IMR-90 (cell line): ENCODE data around the gene TRIM63. TPM values are rescaled to one million over a fixed set of nuclear protein-coding genes. Genes with fewer than 3 reads are reported as not detected.

Experiments
- ATAC-seq: fragments of 200-7000 bp; cut with Tn5 transposase; 2 replicates; pipeline ENCODE4 v1.9.1; 2020; ENCODE audit warnings: low read depth, mild to moderate bottlenecking, moderate library complexity
- BruUV-seq: library from RNA; stranded (reverse); fragments of 400-500 nt; replicated peaks from 2 replicates; lab custom pipeline; 2021; lab: Mats Ljungman, UMichigan
- CTCF ChIA-PET: fragments of 300-600 bp; formaldehyde crosslinking; extraction: SDS; loops from one replicate; lab custom pipeline; 2021; ENCODE audit warnings: antibody characterized with exemption; lab: Yijun Ruan, JAX
- POLR2A ChIA-PET: fragments of 300-600 bp; sonication (Branson Sonifier 250); formaldehyde crosslinking; loops from one replicate; lab custom pipeline; 2022; ENCODE audit warnings: antibody characterized with exemption; ENCODE audit not compliant: unreplicated experiment; lab: Charles Lee
- DNase-seq: peaks from one replicate; pipeline ENCODE4 v3.0.0; 2013
- H2AFZ ChIP-seq: replicated peaks from 2 replicates; pipeline ENCODE3; 2013; ENCODE audit warnings: low read length, mild to moderate bottlenecking; ENCODE audit not compliant: poor library complexity
- H2AK5ac ChIP-seq: 2 replicates; pipeline ENCODE4 v1.6.1; 2013; ENCODE audit warnings: low read depth, low read length, inconsistent platforms
- H2AK9ac ChIP-seq: replicated peaks from 2 replicates; pipeline ENCODE3; 2013; ENCODE audit warnings: mild to moderate bottlenecking, low read depth, low read length, moderate library complexity; ENCODE audit not compliant: poor library complexity
- H2BK120ac ChIP-seq: 2 replicates; pipeline ENCODE4 v1.6.1; 2013; ENCODE audit warnings: low read depth, low read length, inconsistent platforms
- H2BK15ac ChIP-seq: 3 replicates; pipeline ENCODE4 v1.6.1; 2013; ENCODE audit warnings: low read depth, low read length, inconsistent platforms
- H2BK20ac ChIP-seq: 2 replicates; pipeline ENCODE4 v1.6.1; 2013; ENCODE audit warnings: low read depth, mild to moderate bottlenecking, inconsistent platforms, low read length, moderate library complexity
- H2BK5ac ChIP-seq: 2 replicates; pipeline ENCODE4 v1.6.1; 2013; ENCODE audit warnings: mild to moderate bottlenecking, low read depth, low read length, inconsistent platforms; ENCODE audit not compliant: poor library complexity, severe bottlenecking
- H3K14ac ChIP-seq: replicated peaks from 2 replicates; pipeline ENCODE4 v1.6.1; 2013; ENCODE audit warnings: low read depth, low read length, inconsistent platforms
- H3K18ac ChIP-seq: 2 replicates; pipeline ENCODE4 v1.6.1; 2013; ENCODE audit warnings: low read depth, low read length, control low read depth
- H3K23ac ChIP-seq: 2 replicates; pipeline ENCODE4 v1.6.1; 2013; ENCODE audit warnings: low read depth, low read length, inconsistent platforms
- H3K27ac ChIP-seq: 2 replicates; pipeline ENCODE4 v1.5.1; 2013; ENCODE audit warnings: mild to moderate bottlenecking, control low read depth, low read length; ENCODE audit not compliant: insufficient read depth
- H3K27me3 ChIP-seq: 2 replicates; pipeline ENCODE4 v1.6.1; 2013; ENCODE audit warnings: low read length; ENCODE audit not compliant: control insufficient read depth, insufficient read depth
- H3K36me3 ChIP-seq: 2 replicates; pipeline ENCODE4 v1.6.1; 2013; ENCODE audit warnings: low read length, mixed read lengths; ENCODE audit not compliant: control insufficient read depth, insufficient read depth
- H3K4ac ChIP-seq: 2 replicates; pipeline ENCODE4 v1.6.1; 2013; ENCODE audit warnings: low read depth, low read length, inconsistent platforms
- H3K4me1 ChIP-seq: 2 replicates; pipeline ENCODE4 v1.6.1; 2013; ENCODE audit warnings: low read length, mixed read lengths; ENCODE audit not compliant: control insufficient read depth, insufficient read depth
- H3K4me2 ChIP-seq: 2 replicates; pipeline ENCODE4 v1.6.1; 2013; ENCODE audit warnings: low read depth, mild to moderate bottlenecking, control low read depth, low read length, moderate library complexity
- H3K4me3 ChIP-seq: 2 replicates; pipeline ENCODE4 v1.5.1; 2013; ENCODE audit warnings: low read depth, mild to moderate bottlenecking, control low read depth, low read length, moderate library complexity; ENCODE audit not compliant: insufficient read depth
- H3K56ac ChIP-seq: 2 replicates; pipeline ENCODE4 v1.6.1; 2013; ENCODE audit warnings: low read length, inconsistent platforms; ENCODE audit not compliant: insufficient read depth; ENCODE audit errors: extremely low read depth
- H3K79me1 ChIP-seq, 2 experiments: 2 replicates each; pipeline ENCODE4 v1.6.1; 2013; ENCODE audit warnings: low read length in 2 of 2, inconsistent platforms in 1 of 2, low read depth in 1 of 2
- H3K9ac ChIP-seq: 2 replicates; pipeline ENCODE4 v1.6.1; 2013; ENCODE audit warnings: low read depth, low read length, control low read depth
- H3K9me1 ChIP-seq: 2 replicates; pipeline ENCODE4 v1.6.1; 2013; ENCODE audit warnings: low read length, inconsistent platforms; ENCODE audit not compliant: insufficient read depth
- H3K9me3 ChIP-seq: 2 replicates; pipeline ENCODE4 v1.6.1; 2013; ENCODE audit warnings: low read length; ENCODE audit not compliant: control insufficient read depth, insufficient read depth
- H4K20me1 ChIP-seq: 2 replicates; pipeline ENCODE4 v1.6.1; 2013; ENCODE audit warnings: low read length, inconsistent platforms; ENCODE audit not compliant: insufficient read depth
- H4K5ac ChIP-seq: 2 replicates; pipeline ENCODE4 v1.6.1; 2013; ENCODE audit warnings: mild to moderate bottlenecking, low read depth, low read length, control low read depth
- H4K8ac ChIP-seq, 2 experiments: 2 replicates each; pipeline ENCODE4 v1.6.1; 2013; ENCODE audit warnings: low read depth in 2 of 2, low read length in 2 of 2, control low read depth in 1 of 2, inconsistent platforms in 1 of 2
- H4K91ac ChIP-seq: 2 replicates; pipeline ENCODE4 v1.6.1; 2013; ENCODE audit warnings: low read depth, low read length, inconsistent platforms; ENCODE audit not compliant: insufficient read depth
- BHLHE40 ChIP-seq: fragments of 150-350 bp; IDR thresholded peaks from 2 replicates; pipeline ENCODE4 v1.6.1; 2016; ENCODE audit warnings: mild to moderate bottlenecking, low read depth, low read length
- CEBPB ChIP-seq: IDR thresholded peaks from 2 replicates; pipeline ENCODE4 v1.6.1; 2012; ENCODE audit warnings: low read depth, low read length, improper control_type of control experiment
- CHD1 ChIP-seq: IDR thresholded peaks from 2 replicates; pipeline ENCODE4 v1.6.1; 2012; ENCODE audit warnings: low read depth, low read length, improper control_type of control experiment
- FOS ChIP-seq: fragments of 150-350 bp; IDR thresholded peaks from 2 replicates; pipeline ENCODE4 v1.6.1; 2016; ENCODE audit warnings: low read depth, low read length
- MAZ ChIP-seq: IDR thresholded peaks from 2 replicates; pipeline ENCODE4 v1.6.1; 2012; ENCODE audit warnings: low read depth, mild to moderate bottlenecking, low read length, improper control_type of control experiment, moderate library complexity, borderline replicate concordance
- MXI1 ChIP-seq: IDR thresholded peaks from 2 replicates; pipeline ENCODE4 v1.6.1; 2012; ENCODE audit warnings: low read depth, mild to moderate bottlenecking, low read length, moderate library complexity, borderline replicate concordance
- NFE2L2 ChIP-seq: fragments of 150-350 bp; IDR thresholded peaks from 2 replicates; pipeline ENCODE4 v1.6.1; 2016; ENCODE audit warnings: low read depth, mild to moderate bottlenecking, low read length
- POLR2A ChIP-seq: IDR thresholded peaks from 2 replicates; pipeline ENCODE4 v1.6.1; 2012; ENCODE audit warnings: mild to moderate bottlenecking, low read depth, low read length
- RAD21 ChIP-seq: IDR thresholded peaks from 2 replicates; pipeline ENCODE4 v1.6.1; 2012; ENCODE audit warnings: low read length, improper control_type of control experiment
- RCOR1 ChIP-seq: IDR thresholded peaks from 2 replicates; pipeline ENCODE4 v1.6.1; 2012; ENCODE audit warnings: mild to moderate bottlenecking, low read length, improper control_type of control experiment; ENCODE audit not compliant: insufficient replicate concordance
- RFX5 ChIP-seq: IDR thresholded peaks from 2 replicates; pipeline ENCODE4 v1.8.0; 2012; ENCODE audit warnings: low read depth, mild to moderate bottlenecking, low read length, moderate library complexity
- SMC3 ChIP-seq: fragments of 150-350 bp; IDR thresholded peaks from 2 replicates; pipeline ENCODE4 v1.6.1; 2016; ENCODE audit warnings: low read depth, mild to moderate bottlenecking, antibody characterized with exemption, low read length, moderate library complexity
- WGBS, 2 experiments: methylation state at CpG; one replicate each; pipeline versions ENCODE4 v1.1.5 to v1.1.7; 2013; ENCODE audit warnings: missing lambda C conversion rate in 2 of 2; ENCODE audit not compliant: insufficient read length in 1 of 2; ENCODE audit errors: extremely low coverage in 2 of 2; 5-methylcytosine and 5-hydroxymethylcytosine counted together
- dilution Hi-C: fragments of 300-500 bp; cut with HindIII; formaldehyde crosslinking; loops from one replicate; pipeline ENCODE4 v1.14.3; 2018; ENCODE audit warnings: low sequenced_read_pairs; ENCODE audit not compliant: unreplicated experiment
- in situ Hi-C: fragments of 300-500 bp; cut with MboI; formaldehyde crosslinking; loops from 3 replicates; pipeline ENCODE4 v1.14.3; 2019; ENCODE audit warnings: low sequenced_read_pairs, inconsistent platforms, mixed read lengths
- intact Hi-C: fragments of 100-400 bp; cut with micrococcal nuclease; formaldehyde crosslinking; loops from 2 replicates; pipeline ENCODE4 v1.10.0; 2022
- polyA plus RNA-seq, 3 experiments: library from polyadenylated mRNA; depleted of rRNA; stranded (reverse); fragments of >200 nt; gene quantifications; 2 replicates each; pipeline ENCODE4 v1.2.3, GENCODE V29; 2012; ENCODE audit warnings: low replicate concordance in 1 of 3
- total RNA-seq: library from RNA; depleted of rRNA; stranded (reverse); fragments of >200 nt; gene quantifications from 2 replicates; pipeline ENCODE4 v1.2.3, GENCODE V29; 2012
- TF ChIP-seq, protein P1 (sequence below): fragments of 150-350 bp; IDR thresholded peaks from 2 replicates; pipeline ENCODE4 v1.6.1; 2016; ENCODE audit warnings: low read depth, mild to moderate bottlenecking, low read length, moderate library complexity, borderline replicate concordance
- TF ChIP-seq, protein P2 (sequence below): fragments of 150-350 bp; IDR thresholded peaks from 2 replicates; pipeline ENCODE4 v1.6.1; 2017; ENCODE audit warnings: mild to moderate bottlenecking, antibody characterized with exemption, low read length, low read depth
- TF ChIP-seq, protein P3 (sequence below): conservative IDR thresholded peaks from 2 replicates; pipeline ENCODE4 v1.5.1; 2012; ENCODE audit warnings: mild to moderate bottlenecking, low read depth, low read length, improper control_type of control experiment

The TRIM63 gene
- total and polyA plus RNA-seq, 2 of the 4 experiments (the other 2 are of a cell fraction): not detected

DNA sequence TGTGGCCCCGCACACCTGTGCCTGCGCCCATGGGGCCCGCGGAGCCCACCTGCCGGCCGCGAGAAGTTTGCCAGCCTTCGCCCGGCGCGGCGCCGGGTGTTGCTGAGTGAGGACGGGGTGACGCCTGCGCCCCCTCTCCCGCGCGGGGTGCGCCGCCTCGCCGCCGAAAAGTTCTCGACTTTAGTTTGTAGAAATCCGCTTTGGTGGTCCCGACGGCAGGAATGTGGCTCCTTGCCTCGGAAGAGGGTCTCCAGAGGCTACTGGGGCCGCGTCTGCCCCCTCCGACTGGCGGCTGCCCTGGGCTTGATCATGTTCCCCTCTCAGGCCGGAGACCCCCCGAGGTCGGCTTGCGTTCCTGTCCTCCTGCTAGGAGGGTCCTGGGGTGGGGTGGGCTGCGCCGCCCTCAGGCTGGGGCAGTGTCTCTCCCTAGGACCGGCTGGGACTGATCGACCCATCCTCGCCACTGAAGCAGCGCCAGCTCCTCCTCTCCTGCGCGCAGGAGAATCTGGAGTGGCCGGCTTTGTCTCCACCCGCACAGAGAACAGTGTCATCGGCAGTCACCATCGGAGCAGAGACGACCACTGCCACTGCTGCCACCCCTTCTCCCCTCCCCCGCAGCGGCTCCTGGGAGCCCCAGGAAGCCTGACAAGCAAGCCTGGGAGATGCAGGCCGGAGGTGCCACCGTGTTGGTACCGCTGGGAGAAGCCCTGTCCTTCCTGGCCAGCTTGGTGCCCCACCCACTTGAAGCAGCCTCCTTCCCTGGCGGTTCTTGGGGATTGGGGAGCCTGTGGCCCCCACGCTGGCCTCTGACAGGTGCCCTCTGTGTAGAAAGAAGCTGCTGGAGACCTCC lies 21.0 kb downstream of the TRIM63 start:
- dilution Hi-C loops: no loop called here
- TF ChIP-seq NFE2L2: no peak
- TF ChIP-seq POLR2A: no peak
- TF ChIP-seq, protein P1, sequence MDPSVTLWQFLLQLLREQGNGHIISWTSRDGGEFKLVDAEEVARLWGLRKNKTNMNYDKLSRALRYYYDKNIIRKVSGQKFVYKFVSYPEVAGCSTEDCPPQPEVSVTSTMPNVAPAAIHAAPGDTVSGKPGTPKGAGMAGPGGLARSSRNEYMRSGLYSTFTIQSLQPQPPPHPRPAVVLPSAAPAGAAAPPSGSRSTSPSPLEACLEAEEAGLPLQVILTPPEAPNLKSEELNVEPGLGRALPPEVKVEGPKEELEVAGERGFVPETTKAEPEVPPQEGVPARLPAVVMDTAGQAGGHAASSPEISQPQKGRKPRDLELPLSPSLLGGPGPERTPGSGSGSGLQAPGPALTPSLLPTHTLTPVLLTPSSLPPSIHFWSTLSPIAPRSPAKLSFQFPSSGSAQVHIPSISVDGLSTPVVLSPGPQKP: no peak
- TF ChIP-seq MAZ: no peak
- TF ChIP-seq, protein P2, sequence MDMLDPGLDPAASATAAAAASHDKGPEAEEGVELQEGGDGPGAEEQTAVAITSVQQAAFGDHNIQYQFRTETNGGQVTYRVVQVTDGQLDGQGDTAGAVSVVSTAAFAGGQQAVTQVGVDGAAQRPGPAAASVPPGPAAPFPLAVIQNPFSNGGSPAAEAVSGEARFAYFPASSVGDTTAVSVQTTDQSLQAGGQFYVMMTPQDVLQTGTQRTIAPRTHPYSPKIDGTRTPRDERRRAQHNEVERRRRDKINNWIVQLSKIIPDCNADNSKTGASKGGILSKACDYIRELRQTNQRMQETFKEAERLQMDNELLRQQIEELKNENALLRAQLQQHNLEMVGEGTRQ: no peak
- no peak for TF ChIP-seq BHLHE40
- TF ChIP-seq FOS: no peak
- no peak for TF ChIP-seq RCOR1
- no peak for TF ChIP-seq MXI1
- TF ChIP-seq CEBPB: no peak
- no peak for TF ChIP-seq CHD1
- no peak for TF ChIP-seq RFX5
- no peak for TF ChIP-seq RAD21
- no peak for TF ChIP-seq SMC3
- TF ChIP-seq, protein P3, sequence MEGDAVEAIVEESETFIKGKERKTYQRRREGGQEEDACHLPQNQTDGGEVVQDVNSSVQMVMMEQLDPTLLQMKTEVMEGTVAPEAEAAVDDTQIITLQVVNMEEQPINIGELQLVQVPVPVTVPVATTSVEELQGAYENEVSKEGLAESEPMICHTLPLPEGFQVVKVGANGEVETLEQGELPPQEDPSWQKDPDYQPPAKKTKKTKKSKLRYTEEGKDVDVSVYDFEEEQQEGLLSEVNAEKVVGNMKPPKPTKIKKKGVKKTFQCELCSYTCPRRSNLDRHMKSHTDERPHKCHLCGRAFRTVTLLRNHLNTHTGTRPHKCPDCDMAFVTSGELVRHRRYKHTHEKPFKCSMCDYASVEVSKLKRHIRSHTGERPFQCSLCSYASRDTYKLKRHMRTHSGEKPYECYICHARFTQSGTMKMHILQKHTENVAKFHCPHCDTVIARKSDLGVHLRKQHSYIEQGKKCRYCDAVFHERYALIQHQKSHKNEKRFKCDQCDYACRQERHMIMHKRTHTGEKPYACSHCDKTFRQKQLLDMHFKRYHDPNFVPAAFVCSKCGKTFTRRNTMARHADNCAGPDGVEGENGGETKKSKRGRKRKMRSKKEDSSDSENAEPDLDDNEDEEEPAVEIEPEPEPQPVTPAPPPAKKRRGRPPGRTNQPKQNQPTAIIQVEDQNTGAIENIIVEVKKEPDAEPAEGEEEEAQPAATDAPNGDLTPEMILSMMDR: no peak

More for the DNA sequence above, 21.0 kb downstream of the TRIM63 start:
- no peak overlapping the region for H2AK9ac ChIP-seq
- H4K5ac ChIP-seq: no peak overlapping the region
- ChIA-PET POLR2A (no interaction called here), CTCF (interaction anchor here (1.0 kb wide), 1 partner anchor 10 kb away, joined by 4 read pairs; no protein-coding TSS in a partner anchor)
- no TSS peak for BruUV-seq
- no peak overlapping the region for H3K9ac ChIP-seq
- in situ Hi-C loops (no loop called here), intact Hi-C loops (no loop called here)
- H4K91ac ChIP-seq: no peak overlapping the region
- H2BK120ac ChIP-seq: no peak overlapping the region
- no peak overlapping the region for H2AK5ac ChIP-seq
- 3% methylated on average over 16 of the region's 57 CpGs; no CpG with 5 or more reads in 1 of the 2 experiments for WGBS, 2 experiments
- peaks cover 90% of the 10 kb centered on the region for H3K27me3 ChIP-seq
- no peak overlapping the region for H2BK15ac ChIP-seq
- H3K18ac ChIP-seq: no peak overlapping the region
- no peak overlapping the region for H2BK5ac ChIP-seq
- H3K14ac ChIP-seq: no peak overlapping the region
- no peak overlapping the region for H3K4me2 ChIP-seq
- H3K4me1 ChIP-seq: no peaks in the 10 kb centered on the region
- no peak overlapping the region for H3K56ac ChIP-seq
- no peak overlapping the region for H2BK20ac ChIP-seq
- H3K4me3 ChIP-seq: no peak overlapping the region
- no peaks in the 10 kb centered on the region for H4K20me1 ChIP-seq
- H4K8ac ChIP-seq: no peak overlapping the region
- H2AFZ ChIP-seq: no peak overlapping the region
- no peak for ATAC-seq
- no peaks in the 10 kb centered on the region; the same call in 1 of the 2 replicates for H3K9me3 ChIP-seq
- DNase-seq: no peak
- no peak overlapping the region for H3K4ac ChIP-seq
- no peak overlapping the region for H3K23ac ChIP-seq
- H3K9me1 ChIP-seq: no peaks in the 10 kb centered on the region
- H3K36me3 ChIP-seq: no peaks in the 10 kb centered on the region
- H3K27ac ChIP-seq: no peak overlapping the region
- no peaks in the 10 kb centered on the region for H3K79me1 ChIP-seq
